Thyroid gland (tissue), 4 donors: Measurements from ENCODE around the gene AFF4.

Experiments
- CTCF ChIP-seq, 6 experiments: fragments of 200-600 bp in 3 of 6; fragments of 450-650 bp in 3 of 6; sonication (generic) in 3 of 6; IDR thresholded peaks; one replicate each; pipeline ENCODE4 v1.5.1; 2016 to 2019; ENCODE audit warnings: antibody characterized with exemption in 6 of 6, mild to moderate bottlenecking in 2 of 6, inconsistent platforms in 1 of 6, moderate library complexity in 1 of 6
- POLR2A ChIP-seq, 2 donors: fragments of 450-650 bp; IDR thresholded peaks; one replicate each; pipeline ENCODE4 v1.6.1; 2017; ENCODE audit warnings: antibody characterized with exemption in 2 of 2, mild to moderate bottlenecking in 2 of 2, moderate library complexity in 1 of 2

GRCh38 chr5:132826424-132827082 lies 136.9 kb downstream of the AFF4 start:
- TF ChIP-seq CTCF (IDR thresholded peaks at IDR 0.05), result no peak
- no peak for TF ChIP-seq POLR2A (IDR thresholded peaks at IDR 0.05)
